ENCODE results near the gene SLC4A1AP. TPM values are rescaled to one million over a fixed set of nuclear protein-coding genes. Genes with fewer than 3 reads are reported as not detected.
"Not testable (repeated sequence)": the region's sequence is repeated elsewhere in the genome, so short reads cannot be mapped to it uniquely, and the experiment has no call there.

SLC4A1AP gene, protein sequence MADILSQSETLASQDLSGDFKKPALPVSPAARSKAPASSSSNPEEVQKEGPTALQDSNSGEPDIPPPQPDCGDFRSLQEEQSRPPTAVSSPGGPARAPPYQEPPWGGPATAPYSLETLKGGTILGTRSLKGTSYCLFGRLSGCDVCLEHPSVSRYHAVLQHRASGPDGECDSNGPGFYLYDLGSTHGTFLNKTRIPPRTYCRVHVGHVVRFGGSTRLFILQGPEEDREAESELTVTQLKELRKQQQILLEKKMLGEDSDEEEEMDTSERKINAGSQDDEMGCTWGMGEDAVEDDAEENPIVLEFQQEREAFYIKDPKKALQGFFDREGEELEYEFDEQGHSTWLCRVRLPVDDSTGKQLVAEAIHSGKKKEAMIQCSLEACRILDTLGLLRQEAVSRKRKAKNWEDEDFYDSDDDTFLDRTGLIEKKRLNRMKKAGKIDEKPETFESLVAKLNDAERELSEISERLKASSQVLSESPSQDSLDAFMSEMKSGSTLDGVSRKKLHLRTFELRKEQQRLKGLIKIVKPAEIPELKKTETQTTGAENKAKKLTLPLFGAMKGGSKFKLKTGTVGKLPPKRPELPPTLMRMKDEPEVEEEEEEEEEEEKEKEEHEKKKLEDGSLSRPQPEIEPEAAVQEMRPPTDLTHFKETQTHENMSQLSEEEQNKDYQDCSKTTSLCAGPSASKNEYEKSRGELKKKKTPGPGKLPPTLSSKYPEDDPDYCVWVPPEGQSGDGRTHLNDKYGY
- 37.4 and 42.4 TPM in 2 replicates for total RNA-seq (2014; rRNA removed; shearing (Covaris generic))
- 17.7 and 23.8 TPM in 2 replicates for polyA plus RNA-seq (2014; cell fraction: nucleus; rRNA removed)

DNA sequence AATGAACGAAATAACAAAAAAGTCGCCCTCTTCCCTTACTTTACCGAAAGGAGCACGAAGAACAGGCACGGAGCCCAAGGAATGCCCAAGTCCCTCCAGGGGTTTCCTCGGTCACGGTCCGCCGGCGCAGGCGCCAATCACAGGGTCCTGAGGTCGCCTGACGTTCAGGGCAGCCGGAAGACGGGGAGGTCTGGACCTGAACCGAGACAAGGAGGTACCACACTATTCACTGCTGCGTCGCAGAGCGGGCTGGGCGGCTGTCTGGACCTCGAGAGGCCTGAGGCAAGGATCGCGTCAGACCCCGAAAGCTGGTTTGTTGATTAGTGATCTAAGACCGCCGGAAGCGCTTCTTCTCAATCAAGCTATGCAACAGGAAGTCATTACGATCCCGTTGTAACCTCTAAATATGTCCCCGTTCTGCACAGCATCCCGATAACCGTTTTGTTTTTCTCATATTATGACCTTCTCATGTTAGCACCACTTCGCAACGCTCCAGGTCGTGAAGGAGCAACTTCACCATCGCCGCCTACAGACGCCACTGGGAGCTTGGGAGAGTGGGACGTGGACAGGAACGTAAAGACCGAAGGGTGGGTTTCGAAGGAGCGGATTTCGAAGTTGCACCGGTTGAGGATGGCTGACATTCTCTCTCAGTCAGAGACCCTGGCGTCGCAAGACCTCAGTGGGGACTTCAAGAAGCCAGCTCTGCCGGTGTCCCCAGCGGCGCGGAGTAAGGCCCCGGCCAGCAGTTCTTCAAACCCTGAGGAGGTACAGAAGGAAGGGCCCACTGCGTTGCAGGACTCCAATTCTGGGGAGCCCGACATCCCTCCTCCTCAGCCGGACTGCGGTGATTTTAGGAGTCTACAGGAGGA lies at the start of gene SLC4A1AP, which contains the start of gene SUPT7L:
SLC4A1AP (plus strand) TSS at position 605 of the 869 bp plus-strand sequence; CDS start at position 631, 26 bp downstream.
SUPT7L (minus strand) TSS at position 330 of the 869 bp plus-strand sequence. CDS start 1,422 bp downstream, outside the sequence.
- peak; percentile 75 for DNase-seq (ENCODE audit: extremely low read depth, low read depth)

DNA sequence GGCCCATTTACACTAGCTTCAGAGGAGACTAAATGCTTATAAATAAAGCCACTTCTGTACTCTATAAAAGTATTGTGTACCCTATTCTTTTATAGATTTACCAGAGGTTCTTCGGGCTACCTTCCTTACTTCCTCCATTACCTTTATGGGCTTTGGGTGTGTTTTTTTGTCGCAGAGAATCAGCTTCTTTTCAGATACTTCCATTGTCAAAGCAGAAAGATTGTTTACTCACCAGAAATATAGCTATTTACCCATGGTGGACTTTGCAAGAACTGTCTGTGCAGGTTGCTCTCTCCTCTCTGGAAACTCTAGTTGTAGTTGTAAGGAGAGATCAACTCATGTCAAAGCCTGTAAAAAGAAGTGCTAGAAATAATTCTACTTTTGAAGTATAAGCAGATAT lies 49.7 kb upstream of the SLC4A1AP start:
- DNase-seq (ENCODE audit: extremely low read depth, low read depth): no peak

DNA sequence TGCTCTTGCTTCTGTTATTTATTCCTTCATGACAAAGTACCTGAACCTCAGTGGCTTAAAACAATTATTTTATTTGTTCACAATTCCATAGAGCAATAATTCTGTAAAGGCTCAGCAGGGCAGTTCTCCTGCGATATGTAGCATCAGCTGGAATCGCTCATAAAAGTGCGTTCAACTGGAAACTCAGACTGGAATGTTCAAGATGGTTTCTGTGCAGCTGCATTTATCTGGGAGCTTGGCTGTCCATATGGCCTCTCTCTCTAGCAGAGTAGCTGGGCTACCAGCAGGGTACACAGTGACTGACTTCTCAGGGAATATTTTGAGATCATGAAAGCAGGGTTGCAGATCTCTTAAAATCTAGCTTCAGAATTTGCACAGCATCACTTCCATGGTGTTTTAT lies 48.4 kb upstream of the SLC4A1AP start:
- no peak for DNase-seq (ENCODE audit: extremely low read depth, low read depth)

DNA sequence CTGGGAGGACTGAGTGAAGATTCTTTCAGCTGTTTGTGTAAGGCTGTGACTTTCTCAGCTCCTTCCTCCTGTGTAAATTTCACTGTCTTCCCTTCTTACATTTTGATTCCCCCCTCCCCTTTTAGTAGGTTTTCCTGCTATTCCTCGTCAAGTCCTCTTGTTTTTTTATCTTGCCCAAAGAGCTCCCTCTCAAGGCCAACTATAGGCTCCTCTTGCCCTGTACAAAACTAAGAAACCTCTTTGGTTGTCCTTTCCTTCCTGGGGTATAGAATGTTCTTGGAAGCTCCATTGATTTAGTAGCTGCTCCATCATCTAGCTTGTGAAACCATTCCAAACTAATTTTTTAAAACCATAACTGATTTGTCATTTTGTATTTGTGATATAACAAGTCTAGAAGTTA lies 42.2 kb upstream of the SLC4A1AP start:
- no peak for DNase-seq (ENCODE audit: extremely low read depth, low read depth)

DNA sequence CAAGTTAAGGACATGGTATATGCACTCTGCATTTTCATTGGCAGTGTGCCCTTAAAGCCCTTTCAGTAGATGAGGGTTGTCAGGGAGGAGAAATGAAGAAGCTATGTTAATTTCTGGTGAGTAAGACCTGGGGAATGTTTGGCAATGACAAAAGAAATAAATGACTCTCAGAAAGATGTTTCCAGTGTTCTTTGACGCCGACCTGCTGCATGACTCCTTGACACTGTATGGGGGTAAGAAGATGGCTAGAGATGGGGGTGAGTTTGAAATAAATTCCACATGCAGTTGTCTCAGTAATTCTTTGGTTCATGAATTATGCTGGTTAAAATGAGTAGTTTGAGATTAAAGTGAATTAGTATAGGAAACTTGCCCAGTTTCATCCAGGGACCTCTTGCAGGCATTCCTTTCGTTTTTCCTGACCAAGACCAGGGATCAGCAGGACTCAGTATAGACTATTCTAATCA lies 40.7 kb upstream of the SLC4A1AP start:
- DNase-seq (ENCODE audit: extremely low read depth, low read depth): no peak

DNA sequence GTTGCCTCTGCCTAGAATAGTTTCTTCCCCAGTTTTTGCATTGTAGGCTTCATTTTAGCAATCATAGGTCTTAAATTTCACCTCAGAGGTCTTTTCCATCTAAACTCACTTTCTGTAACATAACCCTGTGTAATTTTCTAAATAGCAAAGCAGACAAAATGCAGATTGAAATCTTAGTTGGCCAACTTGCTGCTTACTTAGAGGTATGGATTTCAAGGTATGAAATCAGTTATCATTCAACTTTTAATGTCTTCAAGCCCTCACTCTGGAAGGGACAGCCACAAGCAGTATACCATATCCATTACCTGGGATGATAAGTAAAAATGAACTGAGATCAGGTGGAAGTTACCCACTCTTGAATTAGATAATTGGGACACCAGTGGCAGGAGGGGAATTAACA lies 38.7 kb upstream of the SLC4A1AP start:
- DNase-seq (ENCODE audit: extremely low read depth, low read depth): no peak

DNA sequence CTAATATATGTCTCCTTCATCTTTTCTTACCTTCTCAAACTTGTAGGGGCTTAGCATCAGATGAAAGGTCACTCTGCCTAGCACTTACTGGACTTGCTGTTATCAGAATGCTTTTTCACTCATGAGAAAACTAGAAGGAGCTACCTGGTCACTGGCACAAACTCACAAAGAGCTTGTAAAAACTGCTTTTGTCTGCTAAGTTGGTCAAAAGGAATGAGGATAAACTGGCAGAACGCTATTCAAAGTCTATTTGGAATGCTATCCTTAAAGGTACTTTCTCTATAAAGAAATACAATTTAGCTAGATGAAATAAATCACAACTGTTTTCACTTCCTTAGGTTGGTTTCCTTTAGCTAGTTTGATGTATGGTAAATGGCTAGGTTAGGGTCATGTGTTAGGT lies 37.4 kb upstream of the SLC4A1AP start:
- DNase-seq (ENCODE audit: extremely low read depth, low read depth): not testable (repeated sequence)

DNA sequence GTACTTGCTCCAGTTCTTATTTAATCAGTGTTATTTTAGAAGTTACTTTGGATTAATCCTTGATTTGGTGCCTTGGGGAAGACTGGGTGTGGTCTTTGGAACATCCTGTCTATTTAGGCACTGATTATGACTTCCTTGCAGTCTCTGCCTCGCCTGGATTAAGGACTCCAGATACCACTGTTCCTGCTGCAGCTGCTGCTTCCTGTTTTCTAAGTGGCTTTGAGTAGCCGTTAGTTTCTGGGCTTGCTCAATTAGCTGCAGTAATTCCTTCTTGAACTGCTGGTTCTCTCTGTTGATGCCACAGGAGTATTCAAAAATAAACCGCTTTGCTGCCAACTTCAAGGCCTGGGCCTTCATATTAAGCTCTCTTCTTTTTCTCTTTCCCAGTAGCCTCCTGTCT lies 36.8 kb upstream of the SLC4A1AP start:
- DNase-seq (ENCODE audit: extremely low read depth, low read depth): not testable (repeated sequence)

DNA sequence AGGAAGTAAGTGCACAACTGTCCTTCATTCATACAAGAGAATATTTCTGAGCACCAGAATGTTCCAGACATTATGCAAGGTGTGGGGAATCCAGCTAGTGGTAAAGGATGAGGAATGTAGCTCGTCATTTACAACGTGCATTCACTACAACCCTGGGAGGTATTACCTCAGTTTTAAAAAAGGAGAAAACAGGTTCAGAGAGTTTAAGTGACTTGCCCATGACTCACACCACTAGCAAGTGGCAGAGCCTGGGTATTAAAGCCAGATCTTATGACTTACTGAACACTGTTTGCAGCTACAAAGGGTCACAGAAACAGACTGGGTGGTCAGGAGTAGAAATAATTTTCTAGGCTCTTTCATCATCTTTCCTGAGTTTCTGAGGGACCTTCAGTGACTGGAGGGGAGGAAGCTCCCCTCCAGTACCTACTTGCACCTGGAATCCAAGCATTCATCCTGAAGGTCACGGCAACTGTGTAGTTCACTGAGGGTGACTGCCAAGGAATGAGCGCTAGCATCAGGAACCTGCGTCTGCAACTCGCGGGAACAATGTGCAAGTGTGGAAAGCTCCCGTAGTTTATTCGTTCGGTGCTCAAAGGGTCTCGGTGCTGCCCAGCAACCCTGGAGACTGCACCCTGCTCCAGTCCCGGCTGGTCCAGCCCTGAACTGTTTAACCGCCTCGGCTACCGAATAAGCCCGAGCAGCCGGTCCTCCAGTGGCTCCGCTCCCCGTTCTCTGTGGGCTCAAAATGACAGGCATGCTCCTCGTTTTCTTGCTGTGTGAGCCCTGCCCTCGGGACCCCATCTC lies 35.5 kb upstream of the SLC4A1AP start:
- DNase-seq (ENCODE audit: extremely low read depth, low read depth): no peak

DNA sequence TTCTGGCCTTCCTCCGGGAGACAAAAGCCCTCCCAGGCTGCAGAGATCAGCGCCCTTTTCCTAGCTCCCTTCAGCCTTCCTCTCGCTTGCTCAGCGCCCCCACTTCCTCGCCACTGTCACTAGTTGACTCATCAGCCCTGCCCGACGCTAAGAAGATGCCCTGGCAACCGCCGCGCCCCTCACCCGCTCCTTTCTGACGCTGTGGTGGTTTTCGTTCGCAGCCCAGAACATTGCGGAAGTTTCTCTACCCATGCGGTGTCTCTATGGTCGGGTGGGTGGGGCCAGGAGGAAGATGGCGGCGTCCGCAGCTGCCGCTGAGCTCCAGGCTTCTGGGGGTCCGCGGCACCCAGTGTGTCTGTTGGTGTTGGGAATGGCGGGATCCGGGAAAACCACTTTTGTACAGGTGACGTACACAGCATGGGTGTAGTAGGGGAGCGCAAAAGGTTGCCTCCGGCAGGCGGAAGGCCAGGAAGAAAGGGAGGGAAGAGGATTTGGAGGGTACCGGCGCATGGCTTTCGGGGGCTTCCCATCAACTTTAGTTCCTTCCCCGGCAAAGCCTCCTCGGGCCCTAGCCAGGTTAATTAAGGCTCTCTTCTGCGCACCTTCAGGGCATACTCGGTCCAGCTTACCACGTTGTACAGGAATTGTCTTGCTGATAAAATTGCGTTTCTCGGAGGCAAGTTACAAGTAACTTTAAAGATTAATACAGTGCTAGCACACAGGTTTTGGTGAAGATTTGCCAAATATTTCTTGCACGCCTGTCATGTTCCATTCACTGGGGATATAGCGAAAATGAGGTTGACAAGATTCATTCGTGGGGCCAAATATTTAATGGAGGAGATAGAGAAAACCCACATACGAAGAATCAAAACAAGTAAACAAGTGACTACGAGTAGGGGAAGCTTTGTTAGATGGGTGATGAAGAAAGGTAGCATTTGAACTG lies 34.7 kb upstream of the SLC4A1AP start, which contains the start of the genes CCDC121 and GPN1:
CCDC121 (minus strand) TSS at position 246 of the 943 bp plus-strand sequence. CDS start 1,213 bp downstream, outside the sequence.
GPN1 (plus strand) TSS at position 284 of the 943 bp plus-strand sequence; CDS start at position 293, 9 bp downstream.
- DNase-seq (ENCODE audit: extremely low read depth, low read depth): peak; percentile 86

DNA sequence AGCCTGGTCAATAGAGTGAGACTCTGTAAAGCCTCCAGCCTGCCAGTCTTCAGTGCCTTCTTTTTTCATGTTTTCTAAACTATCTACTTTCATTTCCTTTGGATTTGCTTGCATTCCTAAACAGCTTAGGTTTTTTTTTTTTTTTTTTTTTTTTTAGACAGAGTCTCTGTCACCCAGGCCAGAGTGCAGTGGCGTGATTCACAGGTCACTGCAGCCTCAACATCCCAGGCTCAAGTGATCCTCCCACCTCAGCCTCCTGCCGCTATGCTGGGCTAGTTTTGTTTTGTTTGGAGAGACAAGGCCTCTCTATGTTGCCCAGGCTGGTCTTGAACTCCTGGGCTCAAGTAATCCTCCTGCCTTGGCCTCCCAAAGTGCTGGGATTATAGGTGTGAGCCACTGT lies 33.4 kb upstream of the SLC4A1AP start:
- not testable (repeated sequence) for DNase-seq (ENCODE audit: extremely low read depth, low read depth)

DNA sequence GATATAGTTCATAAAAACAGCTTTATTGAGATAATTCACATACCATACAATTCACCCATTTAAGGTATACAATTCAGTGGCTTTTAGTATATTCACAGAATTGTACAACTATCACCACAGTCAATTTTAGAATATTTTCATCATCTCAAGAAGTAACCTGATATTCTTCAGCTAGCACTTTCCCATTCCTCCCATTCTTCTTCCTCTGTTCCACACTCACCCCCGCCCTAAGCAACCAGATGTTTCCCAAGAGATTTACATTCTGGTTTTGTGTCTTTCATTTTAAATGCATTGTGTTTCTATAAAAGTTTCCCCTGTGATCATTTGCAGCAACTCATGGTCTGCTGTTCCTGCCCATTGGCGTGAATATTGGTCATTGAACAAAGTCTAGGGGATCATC lies 29.4 kb upstream of the SLC4A1AP start:
- DNase-seq (ENCODE audit: extremely low read depth, low read depth): no peak

DNA sequence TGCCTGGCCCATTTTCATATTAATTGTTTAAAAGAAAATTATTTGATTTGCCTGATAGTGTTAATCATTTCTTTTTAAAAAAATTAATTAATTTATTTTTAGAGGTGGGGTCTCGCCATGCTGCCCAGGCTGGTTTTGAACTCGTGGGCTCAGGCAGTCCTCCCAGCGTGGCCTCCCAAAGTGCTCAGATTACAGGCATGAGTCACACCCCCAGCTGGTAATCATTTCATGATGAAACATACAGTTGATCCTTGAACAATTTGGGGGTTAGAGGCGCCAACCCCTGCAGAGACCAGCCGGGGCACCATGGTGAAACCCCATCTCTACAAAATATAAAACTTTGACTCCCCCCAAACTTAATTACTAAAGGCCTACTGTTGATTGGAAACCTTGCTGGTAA lies 26.9 kb upstream of the SLC4A1AP start:
- no peak for DNase-seq (ENCODE audit: extremely low read depth, low read depth)

DNA sequence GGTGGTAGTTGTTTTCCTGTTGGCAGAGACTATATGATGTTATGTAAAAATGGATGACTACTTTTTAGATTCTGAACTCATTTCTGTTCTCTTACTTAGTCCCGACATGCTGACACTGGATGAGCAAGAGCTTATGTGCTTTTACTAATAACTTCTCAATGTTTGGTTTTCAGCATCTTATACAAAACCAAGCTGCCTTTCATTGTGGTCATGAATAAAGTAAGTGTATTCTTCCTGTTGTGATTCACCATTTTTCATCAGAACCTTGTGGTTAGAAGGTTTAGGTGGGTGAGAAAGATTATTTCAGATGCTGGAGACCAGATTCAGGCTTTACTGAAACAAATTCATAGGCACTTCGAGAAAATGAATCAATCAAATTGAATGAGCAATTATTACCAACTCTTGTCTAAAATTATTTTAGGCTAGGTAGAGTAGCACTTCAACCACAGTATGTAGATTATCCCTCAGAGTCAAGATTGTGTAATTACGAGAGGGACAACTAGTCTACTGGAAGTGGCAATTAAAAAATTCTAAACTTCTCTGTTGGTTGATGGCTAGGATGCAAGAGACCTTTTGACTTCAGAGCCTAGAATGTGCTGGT lies 25.6 kb upstream of the SLC4A1AP start:
- no peak for DNase-seq (ENCODE audit: extremely low read depth, low read depth)

DNA sequence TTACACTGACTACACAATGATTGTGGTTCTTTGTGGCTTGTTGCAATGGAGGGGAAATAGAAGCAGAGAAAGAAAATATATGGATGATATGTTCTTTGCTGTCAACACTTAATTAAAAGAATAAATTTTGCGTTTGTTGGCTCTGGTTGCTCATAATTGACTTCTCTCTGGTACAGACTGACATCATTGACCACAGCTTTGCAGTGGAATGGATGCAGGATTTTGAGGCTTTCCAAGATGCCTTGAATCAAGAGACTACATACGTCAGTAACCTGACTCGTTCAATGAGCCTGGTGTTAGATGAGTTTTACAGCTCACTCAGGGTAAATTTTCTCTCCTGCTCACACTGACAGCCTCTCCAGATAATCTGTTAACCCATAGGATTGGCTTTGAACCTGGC lies 25.0 kb upstream of the SLC4A1AP start:
- no peak for DNase-seq (ENCODE audit: extremely low read depth, low read depth)

DNA sequence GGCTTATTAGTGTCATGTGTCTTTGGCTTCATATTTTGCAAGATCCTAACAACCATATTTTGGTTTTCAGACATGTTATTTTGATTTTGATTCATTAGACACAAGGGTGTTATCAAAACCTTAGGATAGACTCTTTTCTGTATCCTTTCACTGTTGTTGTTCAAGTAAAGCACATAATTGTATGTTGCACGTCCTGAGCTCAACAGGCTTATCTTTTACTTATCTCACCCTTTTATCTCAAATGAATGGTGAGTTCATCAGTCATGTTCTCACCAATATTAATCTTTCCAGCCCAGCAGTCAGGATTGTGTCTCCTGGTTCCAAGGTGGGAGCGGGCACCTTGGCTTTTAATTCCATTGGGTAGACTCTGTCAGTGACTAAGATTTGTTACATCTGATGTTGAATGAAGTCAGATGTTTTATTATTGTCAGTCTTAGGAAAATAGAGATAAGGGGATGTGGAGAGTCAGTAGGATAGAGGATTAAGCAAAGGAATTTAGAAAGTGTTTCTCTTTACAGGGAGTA lies 22.9 kb upstream of the SLC4A1AP start:
- DNase-seq (ENCODE audit: extremely low read depth, low read depth): no peak

DNA sequence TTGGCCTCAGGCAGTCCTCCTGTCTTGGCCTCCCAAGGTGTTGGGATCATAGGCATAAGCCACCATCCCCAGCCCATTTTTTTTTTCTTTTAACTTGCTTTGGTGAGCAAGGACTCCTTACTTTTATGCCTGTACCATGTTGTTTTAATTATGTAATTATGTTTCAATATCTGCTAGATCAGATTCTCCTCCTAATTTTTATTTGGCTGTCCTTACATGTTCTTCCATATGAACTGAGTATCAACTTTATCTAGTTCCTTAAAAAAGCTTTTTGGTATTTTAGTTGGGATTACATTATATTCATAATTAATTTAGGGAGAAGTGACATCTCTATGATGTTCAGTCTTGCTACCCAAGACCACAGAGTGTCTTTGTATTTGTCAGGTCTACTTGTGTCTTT lies 18.5 kb upstream of the SLC4A1AP start:
- no peak for DNase-seq (ENCODE audit: extremely low read depth, low read depth)

DNA sequence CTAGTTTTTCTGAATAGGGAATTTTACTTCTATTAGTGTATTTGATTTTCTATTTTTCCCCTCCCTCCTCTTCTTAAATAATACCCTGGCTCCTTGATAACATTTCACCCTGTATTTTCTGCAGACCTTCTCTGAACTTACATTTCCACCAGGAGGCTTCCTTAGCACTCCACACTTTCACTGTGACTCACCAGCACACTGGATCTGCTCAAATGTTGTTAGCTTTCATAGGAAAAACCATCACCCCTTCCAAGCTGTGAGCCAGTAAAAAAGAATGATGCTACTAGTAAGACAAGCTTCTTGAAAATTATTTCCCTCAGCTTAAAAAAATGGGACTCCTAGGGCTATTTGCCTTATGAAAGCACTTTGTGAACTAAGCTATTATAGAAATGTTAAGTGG lies 16.4 kb upstream of the SLC4A1AP start:
- DNase-seq (ENCODE audit: extremely low read depth, low read depth): no peak
